Measurements from ENCODE around the gene ASH1L. TPM values are rescaled to one million over a fixed set of nuclear protein-coding genes. Genes with fewer than 3 reads are reported as not detected.
"Not testable (repeated sequence)": the region's sequence is repeated elsewhere in the genome, so short reads cannot be mapped to it uniquely, and the experiment has no call there.

The ASH1L gene
- total RNA-seq, 4 donors from 2014 or later: 63.3 to 75.6 (median 67.7) TPM

DNA sequence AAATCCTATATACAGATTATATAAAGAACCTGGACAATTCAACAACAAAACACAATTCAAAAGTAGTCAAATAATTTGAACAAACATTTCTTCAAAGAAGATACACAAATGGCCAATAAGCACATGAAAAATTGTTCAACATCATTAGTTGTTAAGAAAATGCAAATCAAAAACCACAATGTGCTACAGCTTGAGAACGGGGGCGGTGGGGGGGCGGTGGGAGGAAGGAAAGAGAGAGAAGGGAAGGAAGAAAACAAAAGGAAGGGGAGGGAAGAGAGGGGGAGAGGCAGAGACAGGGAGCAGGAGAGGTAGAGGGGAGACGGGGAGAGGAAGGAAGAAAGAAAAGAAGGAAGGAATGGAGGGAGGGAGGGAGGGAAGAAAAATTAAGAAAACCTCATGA, 44.1 kb downstream of the ASH1L start:
- H3K4me3 ChIP-seq: no peak overlapping the region
- no peak overlapping the region for H3K27ac ChIP-seq (replicated peaks in 1 of 4)
- H3K4me1 ChIP-seq: peaks cover 3 to 14% (median 8%) of the 10 kb centered on the region in 4 donors
- TF ChIP-seq POLR2A (IDR thresholded peaks at IDR 0.05; ENCODE audit: low read depth) (no peak), EP300 (IDR thresholded peaks at IDR 0.05) (no peak), POLR2AphosphoS5 (IDR thresholded peaks at IDR 0.05) (no peak)
- TF ChIP-seq, protein P1, sequence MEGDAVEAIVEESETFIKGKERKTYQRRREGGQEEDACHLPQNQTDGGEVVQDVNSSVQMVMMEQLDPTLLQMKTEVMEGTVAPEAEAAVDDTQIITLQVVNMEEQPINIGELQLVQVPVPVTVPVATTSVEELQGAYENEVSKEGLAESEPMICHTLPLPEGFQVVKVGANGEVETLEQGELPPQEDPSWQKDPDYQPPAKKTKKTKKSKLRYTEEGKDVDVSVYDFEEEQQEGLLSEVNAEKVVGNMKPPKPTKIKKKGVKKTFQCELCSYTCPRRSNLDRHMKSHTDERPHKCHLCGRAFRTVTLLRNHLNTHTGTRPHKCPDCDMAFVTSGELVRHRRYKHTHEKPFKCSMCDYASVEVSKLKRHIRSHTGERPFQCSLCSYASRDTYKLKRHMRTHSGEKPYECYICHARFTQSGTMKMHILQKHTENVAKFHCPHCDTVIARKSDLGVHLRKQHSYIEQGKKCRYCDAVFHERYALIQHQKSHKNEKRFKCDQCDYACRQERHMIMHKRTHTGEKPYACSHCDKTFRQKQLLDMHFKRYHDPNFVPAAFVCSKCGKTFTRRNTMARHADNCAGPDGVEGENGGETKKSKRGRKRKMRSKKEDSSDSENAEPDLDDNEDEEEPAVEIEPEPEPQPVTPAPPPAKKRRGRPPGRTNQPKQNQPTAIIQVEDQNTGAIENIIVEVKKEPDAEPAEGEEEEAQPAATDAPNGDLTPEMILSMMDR (IDR thresholded peaks at IDR 0.05): no peak
- peaks cover 0 to 17% (median 10%) of the 10 kb centered on the region in 4 donors for H3K36me3 ChIP-seq
- no peaks in the 10 kb centered on the region for H3K27me3 ChIP-seq
- intact Hi-C loops (cut with DNase I): no loop called here
- no peaks in the 10 kb centered on the region for H3K9me3 ChIP-seq
- DNase-seq (ENCODE audit: extremely low spot score): no peak
- 78% methylated on average over 4 of the region's 4 CpGs for WGBS

DNA sequence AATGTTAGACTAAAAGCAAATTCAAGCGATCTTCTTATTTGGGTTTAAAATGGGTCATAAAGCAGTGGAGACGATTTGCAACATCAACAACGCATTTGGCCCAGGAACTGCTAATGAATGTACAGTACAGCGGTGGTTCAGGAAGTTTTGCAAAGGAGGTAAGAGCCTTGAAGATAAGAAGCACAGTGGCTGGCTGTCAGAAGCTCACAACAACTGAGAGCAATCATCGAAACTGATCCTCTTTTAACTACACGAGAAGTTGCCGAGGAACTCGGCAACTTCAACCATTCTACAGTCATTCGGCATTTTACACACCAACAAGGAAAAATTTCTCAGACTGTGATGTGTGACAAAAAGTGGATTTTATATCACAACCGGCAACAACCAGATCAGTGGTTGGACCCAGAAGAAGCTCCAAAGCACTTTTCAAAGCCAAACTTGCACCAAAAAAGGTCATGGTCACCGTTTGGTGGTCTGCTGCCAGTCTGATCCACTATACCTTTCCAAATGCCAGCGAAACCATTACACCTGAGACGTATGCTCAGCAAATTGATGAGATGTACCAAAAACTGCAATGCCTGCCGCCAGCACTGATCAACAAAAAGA, 47.9 kb downstream of the ASH1L start:
- TF ChIP-seq EP300 (IDR thresholded peaks at IDR 0.05) (no peak), POLR2A (IDR thresholded peaks at IDR 0.05; ENCODE audit: low read depth) (no peak), POLR2AphosphoS5 (IDR thresholded peaks at IDR 0.05) (no peak)
- TF ChIP-seq, protein P1 (IDR thresholded peaks at IDR 0.05): no peak
- Histone ChIP-seq H3K4me3 (no peak overlapping the region), H3K27me3 (no peaks in the 10 kb centered on the region), H3K4me1 (peaks cover 4 to 11% (median 6%) of the 10 kb centered on the region in 4 donors), H3K36me3 (peaks cover 0 to 15% (median 5%) of the 10 kb centered on the region in 4 donors), H3K9me3 (no peaks in the 10 kb centered on the region), H3K27ac (replicated peaks in 1 of 4) (no peak overlapping the region)
- intact Hi-C loops (cut with DNase I): no loop called here
- DNase-seq (ENCODE audit: extremely low spot score): no peak
- WGBS: 90% methylated on average over 14 of the region's 14 CpGs

DNA sequence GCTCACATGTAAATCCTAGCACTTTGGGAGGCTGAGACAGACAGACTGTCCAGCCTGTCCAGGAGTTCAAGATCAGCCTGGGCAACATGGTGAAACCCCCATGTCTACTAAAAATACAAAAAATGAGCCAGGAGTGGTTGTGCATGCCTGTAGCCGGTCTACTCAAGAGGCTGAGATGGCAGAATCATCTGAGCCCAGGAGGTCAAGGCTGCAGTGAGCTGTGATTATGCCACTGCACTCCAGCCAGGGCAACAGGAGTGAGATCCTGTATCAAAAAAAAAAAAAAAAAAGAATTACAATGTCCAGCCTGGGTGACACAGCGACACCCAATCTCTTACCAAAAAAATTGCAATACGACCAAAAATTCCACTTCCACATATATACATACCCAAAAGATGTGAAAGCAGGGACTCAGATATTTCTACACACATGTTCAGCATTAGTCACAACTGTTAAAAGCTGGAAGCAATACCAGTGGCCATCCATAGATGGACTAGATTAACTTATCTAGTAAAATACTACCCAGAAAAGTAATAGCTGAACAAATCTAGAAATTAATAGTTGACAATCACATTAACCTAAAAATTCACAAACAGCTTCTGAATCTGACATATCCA, 49.2 kb downstream of the ASH1L start:
- DNase-seq (ENCODE audit: extremely low spot score): no peak
- Histone ChIP-seq H3K36me3 (peaks cover 0 to 8% (median 0%) of the 10 kb centered on the region in 4 donors), H3K9me3 (no peaks in the 10 kb centered on the region), H3K27ac (replicated peaks in 1 of 4) (no peak overlapping the region), H3K27me3 (no peaks in the 10 kb centered on the region), H3K4me3 (no peak overlapping the region), H3K4me1 (peaks cover 9 to 24% (median 13%) of the 10 kb centered on the region in 4 donors)
- no peak for TF ChIP-seq POLR2A (IDR thresholded peaks at IDR 0.05; ENCODE audit: low read depth)
- TF ChIP-seq EP300 (IDR thresholded peaks at IDR 0.05): no peak
- TF ChIP-seq, protein P1 (IDR thresholded peaks at IDR 0.05): no peak
- TF ChIP-seq POLR2AphosphoS5 (IDR thresholded peaks at IDR 0.05): no peak
- intact Hi-C loops (cut with DNase I): no loop called here
- WGBS: 87% methylated on average over 3 of the region's 3 CpGs

DNA sequence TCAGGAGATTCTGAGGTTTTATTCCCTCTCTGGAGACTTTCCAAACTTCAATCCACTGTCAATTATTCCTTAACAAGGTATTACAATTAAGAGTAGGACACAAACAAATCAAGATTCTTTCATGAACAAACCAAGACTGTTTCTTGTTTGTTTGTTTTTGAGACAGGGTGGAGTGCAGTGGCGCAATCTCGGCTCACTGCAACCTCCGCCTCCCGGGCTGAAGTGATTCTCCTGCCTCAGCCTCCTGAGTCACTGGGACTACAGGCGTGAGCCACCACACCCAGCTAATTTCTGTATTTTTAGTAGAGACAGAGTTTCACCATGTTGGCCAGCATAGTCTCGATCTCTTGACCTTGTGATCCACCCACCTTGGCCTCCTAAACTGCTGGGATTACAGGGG, 51.2 kb downstream of the ASH1L start:
- DNase-seq (ENCODE audit: extremely low spot score); H3K36me3 ChIP-seq; H3K4me3 ChIP-seq; H3K27ac ChIP-seq (replicated peaks in 1 of 4); H3K27me3 ChIP-seq; intact Hi-C loops (cut with DNase I); H3K9me3 ChIP-seq: not testable (repeated sequence)
- WGBS: 91% methylated on average over 6 of the region's 6 CpGs
- peaks cover 16 to 33% (median 25%) of the 10 kb centered on the region in 4 donors for H3K4me1 ChIP-seq

DNA sequence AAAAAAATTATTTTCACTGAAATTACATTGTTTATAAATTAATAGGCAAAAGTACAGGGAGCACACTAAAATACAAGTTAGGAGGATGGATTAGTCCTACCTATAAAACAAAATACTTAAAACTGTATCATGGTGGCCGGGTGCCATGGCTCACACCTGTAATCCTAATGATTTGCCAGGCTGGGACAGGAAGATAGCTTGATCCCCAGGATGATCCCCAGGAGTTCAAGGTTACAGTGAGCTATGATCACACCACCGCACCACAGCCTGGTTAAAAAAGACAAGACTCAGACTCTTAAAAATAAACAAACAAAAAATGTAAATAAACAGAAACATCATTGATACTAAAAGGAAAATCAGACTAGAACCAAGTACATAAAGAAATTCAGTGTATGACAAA, 53.5 kb downstream of the ASH1L start:
- WGBS: 89% methylated on average over 2 of the region's 2 CpGs
- intact Hi-C loops (cut with DNase I): no loop called here

More for the DNA sequence above, 53.5 kb downstream of the ASH1L start:
- TF ChIP-seq, protein P1 (IDR thresholded peaks at IDR 0.05): no peak
- TF ChIP-seq POLR2AphosphoS5 (IDR thresholded peaks at IDR 0.05) (no peak), POLR2A (IDR thresholded peaks at IDR 0.05; ENCODE audit: low read depth) (no peak), EP300 (IDR thresholded peaks at IDR 0.05) (no peak)
- H3K9me3 ChIP-seq: no peaks in the 10 kb centered on the region
- H3K36me3 ChIP-seq: peaks cover 0 to 8% (median 0%) of the 10 kb centered on the region in 4 donors
- no peak overlapping the region for H3K27ac ChIP-seq (replicated peaks in 1 of 4)
- no peak overlapping the region for H3K4me3 ChIP-seq
- H3K27me3 ChIP-seq: no peaks in the 10 kb centered on the region
- peaks cover 17 to 39% (median 31%) of the 10 kb centered on the region in 4 donors for H3K4me1 ChIP-seq
- DNase-seq (ENCODE audit: extremely low spot score): no peak
